Peyer's patch (tissue), 4 donors: Measurements from ENCODE around the gene XG. TPM values are rescaled to one million over a fixed set of nuclear protein-coding genes. Genes with fewer than 3 reads are reported as not detected.

Source experiments
- DNase-seq, 3 donors: peaks; one replicate each; pipeline ENCODE4 v3.0.0-alpha.2; 2017 to 2019
- H3K27ac ChIP-seq, 4 donors: fragments of 200-600 bp; sonication (generic); one replicate each; pipeline ENCODE4 v1.5.1; 2016 to 2019
- H3K27me3 ChIP-seq, 2 donors: fragments of 200-600 bp; sonication (generic); one replicate each; pipeline ENCODE4 v1.5.1; 2019
- H3K36me3 ChIP-seq, 3 donors: fragments of 200-600 bp; sonication (generic); one replicate each; pipeline ENCODE4 v1.5.1; 2016 to 2019
- H3K4me1 ChIP-seq, 4 donors: fragments of 200-600 bp; sonication (generic); one replicate each; pipeline ENCODE4 v1.5.1; 2016 to 2019
- H3K4me3 ChIP-seq, 4 donors: fragments of 200-600 bp; sonication (generic); 1 replicate in 3 of 4; 2 replicates in 1 of 4; pipeline ENCODE4 v1.5.1; 2016 to 2019; ENCODE audit warnings: mild to moderate bottlenecking in 1 of 4
- H3K9me3 ChIP-seq, 4 donors: fragments of 200-600 bp; sonication (generic); one replicate each; pipeline ENCODE4 v1.5.1; 2016 to 2019; ENCODE audit warnings: mild to moderate bottlenecking in 1 of 4
- CTCF ChIP-seq, 6 experiments: fragments of 450-650 bp in 4 of 6; fragments of 200-600 bp in 2 of 6; sonication (generic) in 1 of 6; IDR thresholded peaks; one replicate each; pipeline ENCODE4 v1.5.1; 2017 to 2019; ENCODE audit warnings: antibody characterized with exemption in 6 of 6, mild to moderate bottlenecking in 3 of 6, moderate library complexity in 1 of 6
- POLR2A ChIP-seq, 2 donors: fragments of 450-650 bp; IDR thresholded peaks; one replicate each; pipeline ENCODE4 v1.5.1; 2017; ENCODE audit warnings: antibody characterized with exemption in 2 of 2, mild to moderate bottlenecking in 2 of 2, moderate library complexity in 2 of 2
- total RNA-seq, 4 donors: library from RNA; depleted of rRNA; stranded (reverse); fragments of >200 nt; gene quantifications; one replicate each; pipeline ENCODE4 v1.1.0, GENCODE V29; 2016

The XG gene
- total RNA-seq, 4 donors from 2014 or later: 0.40 TPM; not detected in 3

DNA sequence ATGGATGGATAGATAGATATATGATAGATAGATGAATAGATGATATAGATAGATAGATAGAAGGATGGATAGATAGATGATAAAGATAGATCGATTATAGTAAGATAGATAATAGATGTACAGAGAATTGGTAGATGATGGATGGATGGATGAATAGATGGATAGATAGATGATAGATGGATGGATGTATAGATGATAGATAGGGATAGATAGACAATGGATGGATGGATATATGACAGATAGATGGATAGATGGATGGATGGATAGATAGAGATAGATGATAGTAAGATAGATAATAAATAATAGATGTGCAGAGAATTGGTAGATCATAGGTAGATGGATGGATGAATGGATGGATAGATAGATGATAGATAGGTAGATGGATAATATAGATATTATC lies 89.1 kb downstream of the XG start:
- Histone ChIP-seq H3K27ac (no peak overlapping the region), H3K9me3 (no peaks in the 10 kb centered on the region), H3K27me3 (no peaks in the 10 kb centered on the region), H3K4me3 (no peak overlapping the region), H3K36me3 (no peaks in the 10 kb centered on the region), H3K4me1 (no peaks in the 10 kb centered on the region)
- DNase-seq: no peak
- no peak for TF ChIP-seq POLR2A (IDR thresholded peaks at IDR 0.05)
- no peak for TF ChIP-seq CTCF (IDR thresholded peaks at IDR 0.05)

GRCh38 chrX:2841537-2841936 lies 89.7 kb downstream of the XG start:
- H3K27ac ChIP-seq: no peak overlapping the region
- TF ChIP-seq CTCF (IDR thresholded peaks at IDR 0.05): no peak
- TF ChIP-seq POLR2A (IDR thresholded peaks at IDR 0.05): no peak
- no peaks in the 10 kb centered on the region for H3K36me3 ChIP-seq
- H3K4me1 ChIP-seq: no peaks in the 10 kb centered on the region
- no peaks in the 10 kb centered on the region for H3K9me3 ChIP-seq
- no peak for DNase-seq
- no peaks in the 10 kb centered on the region for H3K27me3 ChIP-seq
- H3K4me3 ChIP-seq: no peak overlapping the region

DNA sequence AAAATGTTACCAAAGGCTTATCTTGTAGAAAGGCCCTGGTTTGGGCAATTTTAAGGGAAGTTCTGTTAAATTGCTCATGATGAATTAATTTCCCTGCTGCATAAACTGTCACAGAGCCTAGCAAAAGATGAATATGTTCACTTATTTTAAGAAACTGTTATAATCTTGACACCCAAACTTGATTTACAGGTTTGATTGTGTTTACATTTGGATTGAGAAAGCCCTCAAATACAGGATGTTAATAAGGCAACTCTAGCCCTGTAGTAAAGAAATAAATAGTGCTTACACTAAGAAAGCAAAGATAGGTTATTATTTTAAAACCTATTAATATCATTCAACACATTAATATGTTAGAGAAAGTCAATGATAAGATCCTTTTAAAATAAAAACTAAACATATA lies 95.2 kb downstream of the XG start:
- TF ChIP-seq CTCF (IDR thresholded peaks at IDR 0.05): no peak
- TF ChIP-seq POLR2A (IDR thresholded peaks at IDR 0.05): no peak
- Histone ChIP-seq H3K4me3 (no peak overlapping the region), H3K9me3 (no peaks in the 10 kb centered on the region), H3K36me3 (no peaks in the 10 kb centered on the region), H3K27me3 (no peaks in the 10 kb centered on the region), H3K27ac (no peak overlapping the region), H3K4me1 (no peaks in the 10 kb centered on the region)
- DNase-seq: no peak

GRCh38 chrX:2848871-2849301 lies 97.0 kb downstream of the XG start:
- TF ChIP-seq CTCF (IDR thresholded peaks at IDR 0.05): no peak
- TF ChIP-seq POLR2A (IDR thresholded peaks at IDR 0.05): no peak
- no peak overlapping the region for H3K27ac ChIP-seq
- H3K4me1 ChIP-seq: no peaks in the 10 kb centered on the region
- H3K4me3 ChIP-seq: no peak overlapping the region
- DNase-seq: no peak
- H3K36me3 ChIP-seq: no peaks in the 10 kb centered on the region
- H3K9me3 ChIP-seq: no peaks in the 10 kb centered on the region
- H3K27me3 ChIP-seq: no peaks in the 10 kb centered on the region

DNA sequence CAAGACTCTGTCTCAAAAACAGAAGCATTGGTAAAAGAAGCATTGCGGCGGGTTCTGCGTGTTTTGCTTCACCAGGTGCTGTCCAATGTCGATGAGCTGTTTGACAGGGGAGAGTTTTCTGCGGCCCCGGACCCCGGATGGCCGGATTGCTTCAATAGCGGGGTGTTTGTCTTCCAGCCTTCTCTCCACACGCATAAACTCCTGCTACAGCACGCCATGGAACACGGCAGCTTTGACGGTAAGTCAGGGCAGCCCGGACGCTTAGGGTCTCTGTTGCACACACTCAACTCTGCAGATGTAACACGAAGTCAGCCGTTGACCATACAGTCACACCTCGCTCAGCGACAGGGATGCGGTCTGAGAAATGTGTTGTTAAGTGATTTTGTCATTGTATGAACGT lies 103.1 kb downstream of the XG start:
- H3K9me3 ChIP-seq: no peaks in the 10 kb centered on the region
- DNase-seq: no peak
- no peak for TF ChIP-seq POLR2A (IDR thresholded peaks at IDR 0.05)
- no peak for TF ChIP-seq CTCF (IDR thresholded peaks at IDR 0.05)
- no peaks in the 10 kb centered on the region for H3K4me1 ChIP-seq
- no peaks in the 10 kb centered on the region for H3K36me3 ChIP-seq
- no peak overlapping the region for H3K4me3 ChIP-seq
- no peaks in the 10 kb centered on the region for H3K27me3 ChIP-seq
- no peak overlapping the region for H3K27ac ChIP-seq

DNA sequence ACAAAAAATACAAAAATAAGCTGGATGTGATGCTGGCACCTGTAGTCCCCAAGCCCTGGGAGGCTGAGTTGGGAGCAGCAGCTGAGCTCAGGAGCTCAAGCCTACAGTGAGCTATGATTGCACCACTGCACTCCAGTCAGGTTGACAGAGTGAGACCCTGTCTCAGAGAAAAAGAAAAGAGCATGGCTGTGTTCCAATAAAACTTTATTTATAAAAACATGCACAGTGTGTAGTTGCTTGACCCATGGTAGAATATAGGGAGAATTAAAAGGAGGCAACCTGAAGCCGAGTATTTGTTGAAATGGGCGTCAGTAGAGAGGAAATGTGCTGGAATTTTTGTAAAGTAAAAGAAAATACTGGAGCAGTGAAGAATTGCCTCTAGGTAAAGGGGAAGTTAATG lies 103.9 kb downstream of the XG start:
- no peak overlapping the region for H3K27ac ChIP-seq
- no peaks in the 10 kb centered on the region for H3K27me3 ChIP-seq
- H3K36me3 ChIP-seq: no peaks in the 10 kb centered on the region
- no peaks in the 10 kb centered on the region for H3K9me3 ChIP-seq
- H3K4me1 ChIP-seq: no peaks in the 10 kb centered on the region
- TF ChIP-seq CTCF (IDR thresholded peaks at IDR 0.05): no peak
- TF ChIP-seq POLR2A (IDR thresholded peaks at IDR 0.05): no peak
- no peak overlapping the region for H3K4me3 ChIP-seq
- DNase-seq: no peak
